Esophagus squamous epithelium (tissue), 5 donors: ENCODE data around the gene NOC4L. TPM values are rescaled to one million over a fixed set of nuclear protein-coding genes. Genes with fewer than 3 reads are reported as not detected.

Experiments used
- DNase-seq: peaks from one replicate; lab custom pipeline; 2025; lab: John Stamatoyannopoulos, UW
- H3K27ac ChIP-seq, 4 donors: fragments of 200-600 bp; sonication (generic); one replicate each; pipeline ENCODE4 v1.5.1; 2016 to 2019; ENCODE audit warnings: mild to moderate bottlenecking in 1 of 4
- H3K27me3 ChIP-seq, 4 donors: fragments of 200-600 bp; sonication (generic); 1 replicate in 3 of 4; 2 replicates in 1 of 4; pipeline versions ENCODE4 v1.5.1 to v1.6.0; 2017 to 2021; ENCODE audit warnings: antibody characterized with exemption in 1 of 4
- H3K36me3 ChIP-seq, 3 donors: fragments of 200-600 bp; sonication (generic); one replicate each; pipeline ENCODE4 v1.5.1; 2016 to 2019
- H3K4me1 ChIP-seq, 3 donors: fragments of 200-600 bp; sonication (generic); one replicate each; pipeline ENCODE4 v1.5.1; 2017 to 2019
- H3K4me3 ChIP-seq, 4 donors: fragments of 200-600 bp; sonication (generic); 1 replicate in 3 of 4; 2 replicates in 1 of 4; pipeline ENCODE4 v1.5.1; 2016 to 2019; ENCODE audit warnings: mild to moderate bottlenecking in 2 of 4, moderate library complexity in 1 of 4
- H3K9me3 ChIP-seq, 3 donors: fragments of 200-600 bp; sonication (generic); one replicate each; pipeline ENCODE4 v1.5.1; 2016 to 2019
- POLR2A ChIP-seq, 4 donors: fragments of 450-650 bp; IDR thresholded peaks; one replicate each; pipeline ENCODE4 v1.6.1; 2017; ENCODE audit warnings: antibody characterized with exemption in 4 of 4, mild to moderate bottlenecking in 4 of 4, moderate library complexity in 3 of 4
- WGBS, 2 donors: methylation state at CpG; one replicate each; pipeline ENCODE4 v1.1.5; 2018; 5-methylcytosine and 5-hydroxymethylcytosine counted together
- intact Hi-C: fragments of 100-400 bp; cut with DNase I; formaldehyde crosslinking; loops from one replicate; pipeline ENCODE4 v1.15.0; 2022
- total RNA-seq, 4 donors: library from RNA; depleted of rRNA; stranded (reverse); fragments of >200 nt; gene quantifications; one replicate each; pipeline ENCODE4 v1.1.0, GENCODE V29; 2016
- TF ChIP-seq, protein P1 (sequence below), 6 experiments: fragments of 450-650 bp in 4 of 6; fragments of 200-600 bp in 2 of 6; sonication (generic) in 2 of 6; IDR thresholded peaks; one replicate each; pipeline ENCODE4 v1.5.1; 2016 to 2019; ENCODE audit warnings: antibody characterized with exemption in 6 of 6, mild to moderate bottlenecking in 4 of 6, moderate library complexity in 4 of 6
- donor health status: DM: yes; HTN: yes; CAD: no.

The NOC4L gene
- total RNA-seq, 4 donors from 2014 or later = 9.6 to 12.1 (median 11.1) TPM

DNA sequence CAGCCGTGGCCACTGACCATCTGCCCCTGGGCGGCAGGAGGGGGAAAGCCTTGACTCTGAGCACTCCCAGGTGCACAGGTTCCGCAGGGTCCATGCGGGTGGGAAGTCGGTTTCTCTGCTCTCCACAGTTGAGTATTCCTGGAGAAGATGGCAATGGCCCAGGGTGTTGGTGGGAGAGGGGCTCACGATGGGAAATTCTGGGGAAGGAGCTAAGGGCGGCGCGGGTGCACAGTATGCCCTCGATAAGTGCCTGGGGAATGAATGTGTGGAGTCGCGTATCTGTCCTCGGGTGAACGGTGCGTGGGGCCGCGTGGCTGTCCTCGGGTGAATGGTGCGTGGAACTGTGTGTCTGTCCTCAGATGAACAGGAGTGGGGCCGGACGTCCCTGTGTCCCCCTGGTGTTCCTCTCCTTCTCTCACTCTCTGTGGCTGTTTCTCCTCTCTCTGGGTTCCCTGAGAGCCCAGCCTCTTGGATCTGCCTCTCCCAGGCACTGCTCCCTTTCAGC, 38.0 kb downstream of the NOC4L start:
- DNase-seq = no peak
- H3K4me1 ChIP-seq = peaks cover 0 to 20% (median 0%) of the 10 kb centered on the region in 3 donors
- H3K9me3 ChIP-seq = peaks cover 0 to 14% (median 0%) of the 10 kb centered on the region in 3 donors
- H3K27ac ChIP-seq = no peak overlapping the region
- WGBS, 2 donors = 85 to 100% methylated on average over 3 to 21 of the region's 21 CpGs
- no peak overlapping the region for H3K4me3 ChIP-seq
- TF ChIP-seq POLR2A (IDR thresholded peaks at IDR 0.05) = no peak
- TF ChIP-seq, protein P1, sequence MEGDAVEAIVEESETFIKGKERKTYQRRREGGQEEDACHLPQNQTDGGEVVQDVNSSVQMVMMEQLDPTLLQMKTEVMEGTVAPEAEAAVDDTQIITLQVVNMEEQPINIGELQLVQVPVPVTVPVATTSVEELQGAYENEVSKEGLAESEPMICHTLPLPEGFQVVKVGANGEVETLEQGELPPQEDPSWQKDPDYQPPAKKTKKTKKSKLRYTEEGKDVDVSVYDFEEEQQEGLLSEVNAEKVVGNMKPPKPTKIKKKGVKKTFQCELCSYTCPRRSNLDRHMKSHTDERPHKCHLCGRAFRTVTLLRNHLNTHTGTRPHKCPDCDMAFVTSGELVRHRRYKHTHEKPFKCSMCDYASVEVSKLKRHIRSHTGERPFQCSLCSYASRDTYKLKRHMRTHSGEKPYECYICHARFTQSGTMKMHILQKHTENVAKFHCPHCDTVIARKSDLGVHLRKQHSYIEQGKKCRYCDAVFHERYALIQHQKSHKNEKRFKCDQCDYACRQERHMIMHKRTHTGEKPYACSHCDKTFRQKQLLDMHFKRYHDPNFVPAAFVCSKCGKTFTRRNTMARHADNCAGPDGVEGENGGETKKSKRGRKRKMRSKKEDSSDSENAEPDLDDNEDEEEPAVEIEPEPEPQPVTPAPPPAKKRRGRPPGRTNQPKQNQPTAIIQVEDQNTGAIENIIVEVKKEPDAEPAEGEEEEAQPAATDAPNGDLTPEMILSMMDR (IDR thresholded peaks at IDR 0.05) = no peak
- H3K36me3 ChIP-seq = no peaks in the 10 kb centered on the region
- intact Hi-C loops = no loop called here
- peaks cover 0 to 87% (median 3%) of the 10 kb centered on the region in 4 donors for H3K27me3 ChIP-seq

GRCh38 chr12:132182711-132183365, 38.6 kb downstream of the NOC4L start:
- Histone ChIP-seq H3K4me1 (peaks cover 0 to 21% (median 0%) of the 10 kb centered on the region in 3 donors), H3K36me3 (no peaks in the 10 kb centered on the region), H3K27me3 (peaks cover 0 to 87% (median 2%) of the 10 kb centered on the region in 4 donors), H3K27ac (no peak overlapping the region), H3K9me3 (peaks cover 0 to 14% (median 0%) of the 10 kb centered on the region in 3 donors), H3K4me3 (no peak overlapping the region)
- WGBS, 2 donors = 71 to 75% methylated on average over 10 of the region's 10 CpGs
- TF ChIP-seq, protein P1 (IDR thresholded peaks at IDR 0.05) = no peak
- no peak for TF ChIP-seq POLR2A (IDR thresholded peaks at IDR 0.05)
- no peak for DNase-seq
- intact Hi-C loops = no loop called here

GRCh38 chr12:132185705-132186104, 41.4 kb downstream of the NOC4L start:
- Histone ChIP-seq H3K36me3 (no peaks in the 10 kb centered on the region), H3K4me1 (peaks cover 11 to 32% (median 13%) of the 10 kb centered on the region in 3 donors), H3K27me3 (peaks cover 0 to 82% (median 0%) of the 10 kb centered on the region in 4 donors), H3K27ac (peak overlapping the region in 1 of 4 donors; percentile 29), H3K4me3 (peak overlapping the region in 2 of 4 donors; percentile 18 to 28), H3K9me3 (peaks cover 0 to 14% (median 0%) of the 10 kb centered on the region in 3 donors)
- TF ChIP-seq POLR2A (IDR thresholded peaks at IDR 0.05) = no peak
- TF ChIP-seq, protein P1 (IDR thresholded peaks at IDR 0.05) = no peak
- DNase-seq = no peak
- WGBS, 2 donors = 56 to 63% methylated on average over 15 to 16 of the region's 16 CpGs
- intact Hi-C loops = no loop called here

GRCh38 chr12:132186208-132186856, 42.1 kb downstream of the NOC4L start:
- Histone ChIP-seq H3K4me3 (peak overlapping the region in 2 of 4 donors; percentile 18 to 28), H3K27me3 (peaks cover 0 to 82% (median 0%) of the 10 kb centered on the region in 4 donors), H3K4me1 (peaks cover 14 to 36% (median 15%) of the 10 kb centered on the region in 3 donors), H3K9me3 (peaks cover 0 to 14% (median 0%) of the 10 kb centered on the region in 3 donors), H3K27ac (peak overlapping the region in 1 of 4 donors; percentile 29), H3K36me3 (no peaks in the 10 kb centered on the region)
- TF ChIP-seq, protein P1 (IDR thresholded peaks at IDR 0.05) = no peak
- no peak for TF ChIP-seq POLR2A (IDR thresholded peaks at IDR 0.05)
- DNase-seq = no peak
- intact Hi-C loops = no loop called here
- WGBS, 2 donors = 50 to 65% methylated on average over 9 to 22 of the region's 24 CpGs
